ENCODE results near the gene AADAC. TPM values are rescaled to one million over a fixed set of nuclear protein-coding genes. Genes with fewer than 3 reads are reported as not detected.
"Not testable (repeated sequence)": the region's sequence is repeated elsewhere in the genome, so short reads cannot be mapped to it uniquely, and the experiment has no call there.

The AADAC gene
- total RNA-seq, 1 donor from 2014 or later = 0.93 TPM

- DNase-seq (ENCODE audit: low spot score) = no peak
Observed at GRCh38 chr3:151796105-151796680, 17.7 kb upstream of the AADAC start.

DNA sequence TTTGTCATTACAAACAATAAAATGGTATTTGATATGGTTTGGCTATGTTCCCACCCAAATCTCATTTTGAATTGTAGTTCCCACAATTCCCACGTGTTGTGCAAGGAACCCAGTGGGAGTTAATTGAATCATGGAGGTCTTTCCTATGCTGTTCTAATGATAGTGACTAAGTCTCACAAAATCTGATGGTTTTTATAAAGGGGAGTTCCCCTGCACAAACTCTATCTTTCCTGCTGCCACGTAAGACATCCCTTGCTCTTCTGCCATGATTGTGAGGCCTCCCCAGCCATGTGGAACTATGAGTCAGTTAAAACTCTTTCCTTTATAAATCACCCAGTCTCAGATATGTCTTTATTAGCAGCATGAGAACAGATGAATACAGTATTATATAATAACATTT, 15.4 kb upstream of the AADAC start:
- no peak for DNase-seq (ENCODE audit: low spot score)

- DNase-seq (ENCODE audit: low spot score) = no peak
Observed at GRCh38 chr3:151800431-151800830, 13.5 kb upstream of the AADAC start.

DNA sequence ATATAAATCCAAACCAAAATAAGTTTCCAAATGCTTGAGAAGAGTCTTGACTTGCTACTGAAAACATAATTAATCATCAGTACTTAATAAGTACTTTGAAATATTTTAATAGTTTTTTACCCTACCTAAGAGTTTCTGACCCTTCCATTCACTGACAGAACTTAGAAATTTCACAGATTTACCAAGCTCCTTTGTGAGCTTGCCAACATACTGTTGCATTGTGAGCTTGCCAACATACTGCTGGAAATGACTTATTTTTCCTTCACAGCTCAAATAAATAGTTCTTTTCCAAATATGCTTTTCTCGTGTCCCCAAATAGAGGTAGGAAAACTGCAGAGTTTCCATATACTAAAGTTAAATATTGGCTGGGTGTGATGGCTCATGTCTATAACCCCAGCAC, 9.6 kb upstream of the AADAC start:
- DNase-seq (ENCODE audit: low spot score) = no peak

DNA sequence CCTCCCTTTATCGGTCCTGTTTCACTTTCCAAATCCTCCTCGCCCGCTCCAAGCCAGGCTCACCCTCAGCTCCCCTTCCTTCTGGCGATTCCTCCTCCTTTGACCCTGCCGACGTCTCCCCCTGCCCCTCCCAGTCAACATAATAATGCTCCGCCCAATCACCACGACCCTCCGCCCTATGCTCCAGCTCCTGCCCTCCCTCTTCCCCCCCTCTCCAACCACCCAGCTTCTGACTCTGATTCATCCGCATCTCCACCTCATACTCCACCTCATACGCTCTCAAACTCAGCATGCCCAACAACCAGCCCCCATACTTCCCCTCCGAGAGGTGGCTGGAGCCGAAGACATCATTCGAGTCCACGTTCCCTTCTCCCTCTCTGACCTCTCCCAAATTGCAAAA, 7.1 kb upstream of the AADAC start:
- no peak for DNase-seq (ENCODE audit: low spot score)

- not testable (repeated sequence) for DNase-seq (ENCODE audit: low spot score)
Observed at GRCh38 chr3:151808926-151809325, 5.0 kb upstream of the AADAC start.

DNA sequence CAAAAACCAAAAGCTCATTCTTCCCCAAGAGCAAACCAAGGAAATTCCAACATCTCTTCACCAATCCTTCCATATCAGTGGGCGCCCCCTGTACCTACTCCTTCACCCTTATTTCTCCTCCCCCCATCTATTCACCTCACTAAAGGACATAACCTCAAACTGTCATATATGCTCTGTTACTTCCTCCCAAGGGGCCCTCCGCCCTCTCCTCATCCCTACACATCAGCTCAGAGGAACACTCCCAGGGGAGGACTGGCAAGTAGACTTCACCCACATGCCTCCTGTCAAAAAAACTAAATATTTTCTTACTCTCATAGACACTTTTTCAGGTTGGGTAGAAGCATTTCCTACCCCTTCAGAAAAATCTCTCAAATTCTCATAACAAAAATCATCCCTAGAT, 2.4 kb upstream of the AADAC start:
- no peak for DNase-seq (ENCODE audit: low spot score)

- no peak for DNase-seq (ENCODE audit: low spot score)
Observed at GRCh38 chr3:151814588-151814987, 672 bp downstream of the AADAC start.

DNA sequence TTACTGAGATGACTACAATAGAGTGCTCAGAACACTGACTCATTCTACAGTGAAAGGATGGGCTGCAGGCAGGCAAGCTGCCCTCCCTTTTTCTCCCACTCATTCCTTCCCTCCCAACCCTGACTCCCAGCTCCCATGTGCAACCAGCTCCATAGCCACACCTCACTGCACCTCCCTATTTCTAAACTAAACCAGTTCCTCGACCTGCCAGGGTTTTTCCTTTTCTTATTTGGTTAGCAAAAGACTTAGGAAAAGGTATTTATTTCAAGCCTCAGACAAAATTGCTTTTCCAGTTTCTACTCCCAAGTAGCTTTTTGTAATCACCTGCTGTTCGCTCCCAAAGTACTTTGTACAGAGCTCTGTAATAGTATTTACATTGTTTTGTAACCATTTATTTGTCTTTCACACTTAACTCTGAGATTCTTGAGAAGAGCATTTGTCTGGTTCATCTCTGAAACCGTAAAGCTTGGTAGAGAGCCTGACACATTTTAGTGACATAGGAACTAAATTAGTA, 2.2 kb downstream of the AADAC start:
- no peak for DNase-seq (ENCODE audit: low spot score)

- no peak for DNase-seq (ENCODE audit: low spot score)
Observed at GRCh38 chr3:151817473-151817872, 3.6 kb downstream of the AADAC start.

- DNase-seq (ENCODE audit: low spot score) = no peak
Observed at GRCh38 chr3:151818361-151818760, 4.4 kb downstream of the AADAC start.

GRCh38 chr3:151819910-151820309, 6.0 kb downstream of the AADAC start:
- no peak for DNase-seq (ENCODE audit: low spot score)

DNA sequence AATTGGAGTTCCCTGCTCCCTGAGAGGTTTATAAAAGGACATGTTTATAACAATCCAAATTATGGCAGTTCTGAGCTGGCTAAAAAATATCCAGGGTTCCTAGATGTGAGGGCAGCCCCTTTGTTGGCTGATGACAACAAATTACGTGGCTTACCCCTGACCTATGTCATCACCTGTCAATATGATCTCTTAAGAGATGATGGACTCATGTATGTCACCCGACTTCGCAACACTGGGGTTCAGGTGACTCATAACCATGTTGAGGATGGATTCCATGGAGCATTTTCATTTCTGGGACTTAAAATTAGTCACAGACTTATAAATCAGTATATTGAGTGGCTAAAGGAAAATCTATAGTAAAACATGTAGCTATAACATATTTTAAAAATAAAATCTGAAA, 13.9 kb downstream of the AADAC start:
- no peak for DNase-seq (ENCODE audit: low spot score)

DNA sequence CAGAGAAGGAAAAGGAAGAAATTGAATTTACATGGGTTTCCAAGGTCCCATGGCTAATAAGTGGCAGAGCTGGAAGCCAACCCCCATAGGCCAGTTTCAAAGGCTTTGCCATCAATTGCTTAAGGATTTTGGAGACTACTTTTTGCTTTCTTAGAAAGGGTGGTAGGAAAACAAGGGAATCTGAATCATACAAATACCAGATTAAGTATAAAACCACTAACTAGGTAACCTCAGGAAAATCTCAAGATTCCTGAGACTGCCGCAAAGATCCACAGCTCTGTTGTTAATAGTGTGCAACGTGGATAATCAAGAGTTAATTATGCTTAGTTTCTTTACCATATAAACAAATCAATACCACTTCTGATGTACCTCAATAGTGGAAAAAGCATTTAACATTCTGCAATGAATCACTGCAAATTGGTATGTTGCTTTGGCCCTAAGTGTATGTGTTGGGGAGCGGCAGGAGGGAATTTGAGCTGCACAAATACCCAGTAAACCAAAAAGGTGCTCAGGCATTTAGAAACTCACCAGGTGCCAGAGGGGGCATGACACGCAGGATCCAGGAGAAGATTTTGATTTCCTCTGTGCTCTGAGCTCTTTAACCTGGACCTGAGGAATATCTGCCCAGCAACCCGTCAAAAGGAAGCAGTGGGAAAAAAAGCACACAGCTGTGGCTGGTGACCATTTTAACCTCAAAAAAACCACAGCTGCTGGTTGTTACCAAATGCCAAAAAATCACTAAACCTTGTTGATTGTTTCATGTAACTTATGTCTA, 22.0 kb downstream of the AADAC start:
- no peak for DNase-seq (ENCODE audit: low spot score)

DNA sequence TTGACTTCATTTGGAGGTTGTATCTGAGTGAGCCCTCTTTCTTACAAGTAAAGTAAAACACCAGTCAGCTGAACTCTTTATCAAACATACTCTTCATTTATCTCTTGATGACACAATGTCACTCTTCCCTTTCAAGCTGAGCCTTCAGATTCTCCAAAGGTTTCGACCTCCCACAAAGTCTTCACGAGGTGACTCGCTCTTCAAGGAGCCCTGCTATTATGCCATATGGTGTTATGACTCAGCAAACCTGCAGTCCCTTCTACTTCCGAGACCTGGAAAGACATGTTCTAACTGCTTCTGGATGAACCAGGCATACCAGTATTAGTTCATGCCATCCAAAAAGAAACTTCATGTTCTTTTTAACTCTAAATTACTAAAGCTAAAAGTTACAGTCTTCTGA, 23.1 kb downstream of the AADAC start:
- DNase-seq (ENCODE audit: low spot score) = no peak

DNA sequence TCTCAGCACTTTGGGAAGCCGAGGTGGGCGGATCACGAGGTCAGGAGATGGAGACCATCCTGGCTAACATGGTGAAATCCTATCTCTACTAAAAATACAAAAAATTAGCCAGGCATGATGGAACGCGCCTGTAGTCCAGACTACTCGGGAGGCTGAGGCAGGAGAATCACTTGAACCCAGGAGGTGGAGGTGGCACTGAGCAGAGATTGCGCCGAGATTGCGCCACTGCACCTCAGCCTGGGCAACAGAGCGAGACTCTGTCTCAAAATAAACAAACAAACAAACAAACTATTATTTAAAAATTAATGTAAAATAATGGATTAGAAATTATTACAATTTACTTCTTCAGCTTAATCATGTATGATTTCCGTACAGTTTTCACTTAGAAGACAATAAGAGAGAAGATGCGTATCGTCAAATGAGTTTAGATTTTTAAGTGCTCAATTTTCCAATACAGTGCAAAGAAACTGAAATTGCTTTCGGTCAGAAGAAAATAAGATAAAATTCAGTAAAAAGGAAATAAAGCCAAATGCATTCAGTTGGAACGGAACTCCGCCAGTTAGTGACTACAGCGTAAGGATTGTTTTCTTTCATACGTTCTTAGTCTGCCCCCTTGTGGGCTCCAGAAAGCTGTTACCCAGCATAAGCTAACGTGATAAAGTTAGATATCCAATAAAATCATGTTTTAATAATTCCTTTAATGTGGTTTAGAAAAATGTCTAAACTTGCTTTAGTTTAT, 24.8 kb downstream of the AADAC start:
- DNase-seq (ENCODE audit: low spot score) = no peak

DNA sequence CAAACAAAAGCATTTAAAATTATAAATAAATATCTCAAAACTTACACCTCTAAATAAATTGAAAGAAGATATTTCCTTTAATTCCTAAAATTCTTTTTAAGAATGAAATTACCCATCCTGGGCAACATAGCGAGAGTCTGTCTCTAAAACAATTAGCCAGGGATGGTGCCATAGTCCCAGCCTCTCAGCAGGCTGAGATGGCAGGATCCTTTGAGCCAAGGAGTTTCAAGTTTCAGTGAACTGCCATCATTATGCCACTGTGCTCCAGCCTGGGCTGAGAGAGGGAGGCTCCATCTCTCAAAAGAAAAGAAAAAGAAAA, 25.4 kb downstream of the AADAC start:
- no peak for DNase-seq (ENCODE audit: low spot score)

DNA sequence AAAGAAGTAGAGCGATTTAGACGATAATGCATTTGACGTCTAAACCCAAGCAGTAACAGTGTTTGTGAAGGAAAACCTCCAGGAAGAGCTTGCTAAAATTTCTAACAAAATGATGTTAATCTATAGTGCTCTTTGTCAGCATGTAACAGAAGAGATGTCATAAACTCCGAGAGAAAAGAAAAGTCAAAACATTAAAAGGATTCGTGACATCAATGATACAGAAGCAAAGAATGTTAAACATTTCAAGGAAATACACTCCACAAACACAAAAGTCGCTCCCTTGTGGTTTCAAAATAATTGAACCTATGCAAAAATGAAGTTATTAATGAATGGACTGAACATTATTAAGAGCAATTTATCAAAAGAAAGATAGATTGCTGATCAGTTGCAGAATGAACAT, 27.9 kb downstream of the AADAC start:
- DNase-seq (ENCODE audit: low spot score) = no peak

- no peak for DNase-seq (ENCODE audit: low spot score)
Observed at GRCh38 chr3:151843275-151843674, 29.4 kb downstream of the AADAC start.

GRCh38 chr3:151845306-151845905, 31.5 kb downstream of the AADAC start:
- no peak for DNase-seq (ENCODE audit: low spot score)

DNA sequence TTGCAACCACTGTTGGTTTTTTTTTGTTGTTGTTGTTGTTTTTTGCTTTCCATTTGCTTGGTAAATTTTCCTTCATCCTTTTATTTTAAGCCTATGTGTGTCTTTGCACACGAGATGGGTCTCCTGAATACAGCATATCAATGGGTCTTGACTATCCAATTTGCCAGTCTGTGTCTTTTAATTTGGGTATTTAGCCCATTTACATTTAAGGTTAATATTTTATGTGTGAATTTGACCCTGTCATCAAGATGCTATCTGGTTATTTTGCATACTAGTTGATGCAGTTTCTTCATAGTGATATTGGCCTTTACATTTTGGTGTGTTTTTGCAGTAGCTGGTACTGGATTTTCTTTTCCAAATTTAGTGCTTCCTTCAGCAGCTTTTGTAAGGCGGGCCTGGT, 36.1 kb downstream of the AADAC start:
- not testable (repeated sequence) for DNase-seq (ENCODE audit: low spot score)
